ENCODE data around the gene HNRNPLL. TPM values are rescaled to one million over a fixed set of nuclear protein-coding genes. Genes with fewer than 3 reads are reported as not detected.

The HNRNPLL gene
- total RNA-seq = 37.4 and 37.9 TPM in 2 replicates

GRCh38 chr2:38602732-38603401 is at the start of gene HNRNPLL:
Gene HNRNPLL, minus strand, starts transcription at chr2:38602928. Its CDS starts 302 bp downstream, at chr2:38602626.

Other genes with a start within 250 kb of the HNRNPLL start
- gene ATL2, start 225.7 kb downstream of the HNRNPLL start, total RNA-seq = 36.9 and 38.7 TPM in 2 replicates
- gene GALM, start 63.2 kb upstream of the HNRNPLL start, total RNA-seq = 17.3 and 18.0 TPM in 2 replicates
- 134 and 172 TPM in 2 replicates for gene SRSF7, start 148.4 kb upstream of the HNRNPLL start, total RNA-seq
- gene GEMIN6, start 175.3 kb upstream of the HNRNPLL start, total RNA-seq = 11.8 and 12.0 TPM in 2 replicates

All from aortic smooth muscle cell (primary cell).